GM19240 (cell line): ENCODE results near the gene PRPF18.

Experiments
- DNase-seq: peaks from one replicate; pipeline ENCODE4 v3.0.0; 2011; ENCODE audit warnings: low spot score; ENCODE audit not compliant: insufficient read length

The PRPF18 gene

DNA sequence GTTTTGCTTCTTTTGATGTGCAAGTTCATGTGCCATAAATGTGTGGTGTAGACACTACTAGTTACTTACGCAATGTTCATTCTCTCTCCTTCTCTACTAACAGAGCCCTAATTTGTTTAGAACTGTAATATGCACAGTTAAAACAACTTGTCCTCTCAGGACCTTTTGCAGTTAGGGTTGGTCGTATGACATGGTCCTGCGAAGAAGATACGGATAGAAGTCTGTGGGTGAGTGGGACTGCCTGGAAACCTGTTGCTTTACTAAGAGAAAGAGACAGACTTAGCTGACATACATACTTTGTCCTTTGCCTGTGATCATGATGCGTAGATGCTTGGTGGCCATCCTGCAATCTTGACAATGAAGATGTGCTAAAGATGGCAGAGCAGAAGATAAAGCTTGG lies 51.1 kb downstream of the PRPF18 start:
- DNase-seq = no peak

DNA sequence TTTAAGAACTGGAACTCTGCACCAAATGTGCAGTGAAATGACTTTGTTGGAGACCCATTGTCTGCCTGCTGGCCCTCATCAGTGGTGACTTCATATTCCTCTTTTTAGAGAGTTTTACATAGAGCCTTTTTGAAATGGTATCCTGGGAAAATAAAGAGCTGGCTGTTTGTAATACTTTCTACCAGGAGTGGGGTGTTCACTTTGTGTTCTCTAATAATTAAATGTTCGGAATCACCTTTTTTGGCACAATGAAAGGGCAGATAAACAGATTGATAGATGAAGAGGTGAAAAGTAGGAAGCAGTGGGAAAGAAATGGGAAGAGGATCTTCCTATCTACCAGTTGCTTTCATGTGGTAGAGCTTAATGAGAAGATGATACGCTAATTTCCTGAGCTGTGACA lies 55.5 kb downstream of the PRPF18 start:
- DNase-seq = no peak

DNA sequence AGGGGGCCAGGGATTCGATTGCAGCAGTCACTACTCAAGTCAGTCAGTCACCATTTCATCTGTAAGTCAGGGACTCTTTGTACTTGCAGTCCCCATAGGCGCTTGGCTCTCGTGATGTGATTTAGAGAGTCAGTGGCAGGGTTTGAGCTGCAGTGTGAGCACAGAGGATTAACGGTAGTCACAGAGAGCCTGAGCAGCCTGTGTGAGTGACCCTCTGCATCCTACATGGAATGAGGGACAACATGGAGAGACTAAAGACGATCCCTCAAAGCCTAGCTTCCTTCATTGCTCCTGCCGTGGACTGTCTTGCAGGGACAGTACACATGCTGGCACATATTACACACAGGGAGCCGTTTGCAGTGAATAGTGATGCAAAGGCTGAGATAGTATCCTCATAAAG lies 56.3 kb downstream of the PRPF18 start:
- DNase-seq = no peak

DNA sequence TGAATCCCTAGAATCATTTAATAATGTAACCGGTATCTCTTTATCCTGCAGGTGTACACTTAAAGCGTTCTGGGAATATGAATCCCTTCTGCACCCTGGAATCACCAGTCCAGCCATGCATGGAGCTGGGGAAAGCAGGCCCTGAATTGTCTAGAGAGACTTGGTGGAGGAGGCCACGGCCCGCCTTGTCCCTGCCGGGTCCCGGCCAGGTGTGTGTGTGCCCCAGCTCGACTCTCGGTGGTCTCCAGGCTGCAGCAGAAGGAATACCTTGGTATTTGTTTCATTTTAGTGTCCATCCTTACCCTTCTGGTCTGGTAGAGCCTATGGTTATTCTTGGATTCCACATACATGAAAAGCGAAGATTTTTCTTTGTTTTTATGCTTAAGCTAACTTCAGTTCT lies 58.1 kb downstream of the PRPF18 start:
- no peak for DNase-seq

DNA sequence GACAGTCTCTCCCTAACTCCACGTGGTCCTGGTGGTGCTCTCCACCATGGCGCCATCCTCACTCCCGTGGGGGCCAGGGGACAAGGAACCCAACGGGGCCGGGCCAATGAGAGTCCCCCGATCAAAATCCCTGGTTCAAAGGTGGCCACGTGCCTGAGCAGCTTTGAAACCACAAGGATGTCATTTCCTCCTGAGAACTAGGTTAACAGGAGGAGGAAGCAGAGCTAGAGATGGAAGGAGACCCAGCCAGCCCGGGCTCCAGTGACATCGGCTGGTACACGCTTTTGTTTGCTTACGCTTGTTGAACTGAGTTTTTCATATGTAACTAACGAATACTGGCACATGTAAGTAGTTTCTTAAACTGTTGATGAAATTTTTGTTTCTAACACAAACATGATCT lies 61.7 kb downstream of the PRPF18 start:
- no peak for DNase-seq

DNA sequence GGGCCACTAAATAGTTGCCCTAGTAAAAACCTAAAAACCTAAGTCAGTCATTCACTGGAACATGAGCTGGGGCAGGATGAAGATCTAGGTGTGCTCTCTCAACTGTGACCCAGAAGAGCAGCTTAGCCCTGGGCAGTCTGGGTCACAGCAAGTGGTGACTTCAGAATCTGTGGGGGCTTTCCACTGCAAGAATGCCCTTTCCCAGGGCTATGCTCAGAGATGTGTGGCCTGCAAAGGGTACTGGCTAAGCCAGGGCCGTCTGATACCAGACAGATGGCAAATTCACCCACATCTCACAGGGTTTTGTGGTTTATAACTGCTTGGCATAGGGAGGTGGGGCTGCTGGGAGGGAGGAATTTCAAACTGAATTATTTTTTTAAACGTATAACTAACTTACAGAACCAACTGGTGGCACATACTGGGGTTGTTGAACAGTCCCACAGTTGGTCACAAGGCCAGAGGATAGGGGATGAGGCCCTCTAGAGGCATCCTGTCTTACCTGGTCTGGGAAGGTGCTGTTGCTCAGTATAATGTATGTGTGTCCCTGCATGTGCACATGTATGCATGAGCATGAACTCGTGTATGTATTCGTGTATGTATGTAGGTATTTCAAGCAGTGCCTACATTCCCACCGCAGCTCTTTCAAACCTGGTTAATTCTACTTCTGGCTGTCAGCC lies 63.2 kb downstream of the PRPF18 start:
- DNase-seq = no peak

DNA sequence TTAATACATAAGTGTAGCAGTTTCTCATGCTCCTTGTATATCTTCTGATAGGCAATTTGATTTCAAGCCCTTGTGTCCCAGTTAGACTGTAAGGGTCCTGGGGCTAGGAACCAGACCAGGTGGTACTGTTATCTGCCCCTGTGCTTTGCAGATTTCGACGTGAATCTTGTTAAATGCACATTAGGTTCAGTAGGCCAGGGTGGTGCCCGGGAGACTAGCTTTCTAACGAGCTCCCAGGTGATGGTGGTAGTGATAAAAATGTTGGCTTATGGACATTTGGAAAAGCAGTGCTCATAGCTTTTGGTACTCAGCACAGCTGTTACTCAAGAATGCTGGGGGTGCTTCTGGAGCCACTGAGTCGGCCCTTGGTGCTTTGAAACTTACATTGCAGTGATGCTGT lies 64.2 kb downstream of the PRPF18 start:
- DNase-seq = no peak

DNA sequence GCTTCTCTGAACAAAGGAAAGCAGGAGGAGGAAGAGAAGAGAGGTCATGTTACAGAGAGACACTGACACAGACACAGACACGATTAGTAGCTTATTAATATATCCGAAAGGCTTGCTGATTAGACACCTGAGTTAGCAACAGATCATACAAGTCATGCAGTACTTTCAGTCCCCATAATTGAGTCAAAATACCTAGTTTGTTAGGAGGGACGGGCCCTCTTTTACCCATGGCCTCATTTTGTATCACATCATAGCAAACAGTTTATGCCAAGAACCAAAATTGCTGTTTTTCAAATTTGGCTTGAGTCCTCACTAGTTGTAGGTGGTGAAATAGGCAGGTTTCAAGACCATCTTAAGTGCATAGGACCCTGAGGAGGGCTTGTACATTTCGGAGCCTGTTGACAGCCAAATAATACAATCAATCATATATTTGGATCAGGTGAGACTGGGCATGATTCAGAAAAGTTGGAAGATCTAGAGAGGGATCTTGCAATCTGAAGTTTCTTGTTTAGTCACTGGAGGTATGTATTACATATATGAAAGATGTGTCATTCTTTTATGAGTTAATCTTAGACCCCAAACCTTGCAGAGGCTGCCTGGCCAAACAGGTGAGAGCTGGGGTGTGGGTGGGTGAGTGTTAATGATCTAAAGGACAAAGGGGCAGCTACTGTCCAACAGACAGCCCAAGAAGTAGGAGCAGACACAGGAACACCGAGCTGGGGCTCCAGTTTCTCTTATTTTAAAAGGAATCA lies 65.4 kb downstream of the PRPF18 start:
- no peak for DNase-seq

DNA sequence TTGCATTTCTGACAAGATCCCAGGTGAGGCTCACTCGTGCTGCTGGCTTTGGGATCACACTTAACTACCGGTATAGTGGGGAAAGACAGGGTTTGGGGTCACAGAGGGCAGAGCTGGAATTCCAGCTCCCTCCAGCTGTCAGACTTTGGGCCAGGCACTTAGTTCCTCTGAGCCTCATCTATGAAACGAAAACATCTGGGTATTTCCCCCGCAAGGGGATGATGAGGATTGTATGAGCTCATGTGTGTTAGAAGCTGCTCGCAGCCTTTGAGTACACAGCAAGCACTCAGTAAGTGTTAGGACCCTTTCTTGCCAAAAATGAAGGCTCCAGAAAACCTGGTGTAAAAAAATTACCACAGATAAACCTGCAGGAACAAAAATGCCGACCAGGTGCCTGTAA lies 66.1 kb downstream of the PRPF18 start:
- no peak for DNase-seq

DNA sequence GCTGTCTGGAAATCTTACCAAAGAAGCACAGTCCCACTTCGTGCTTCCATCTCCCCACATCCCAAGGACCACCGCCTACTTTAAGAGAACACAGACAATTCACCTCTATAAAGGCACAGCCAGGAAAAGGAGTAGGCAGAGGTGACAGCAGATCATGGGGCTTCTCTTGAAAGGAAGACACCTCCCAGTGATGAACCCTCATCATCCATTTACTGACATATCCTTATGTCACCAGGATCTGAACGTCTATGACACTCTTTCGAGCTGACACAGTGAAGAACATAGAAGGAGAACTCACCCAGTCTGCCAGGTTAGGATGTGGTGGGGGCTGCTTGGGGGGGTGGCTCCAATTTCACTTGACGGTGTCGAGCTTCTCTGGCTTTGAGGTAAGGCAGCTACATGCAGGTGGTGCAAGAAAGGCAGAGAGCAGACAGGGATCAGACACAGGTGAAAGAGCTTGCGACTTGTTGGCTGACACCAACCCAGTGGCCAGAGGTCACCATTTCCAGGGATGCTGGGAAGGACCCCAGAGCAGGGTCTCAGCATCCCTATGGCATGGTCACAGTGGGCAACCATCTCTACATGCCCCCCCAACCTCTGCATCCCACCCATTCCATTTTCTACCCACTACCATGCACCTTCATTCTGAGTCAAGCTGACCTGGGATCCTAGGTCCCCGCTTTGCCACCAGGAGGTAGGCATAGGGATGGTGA lies 67.5 kb downstream of the PRPF18 start:
- no peak for DNase-seq

DNA sequence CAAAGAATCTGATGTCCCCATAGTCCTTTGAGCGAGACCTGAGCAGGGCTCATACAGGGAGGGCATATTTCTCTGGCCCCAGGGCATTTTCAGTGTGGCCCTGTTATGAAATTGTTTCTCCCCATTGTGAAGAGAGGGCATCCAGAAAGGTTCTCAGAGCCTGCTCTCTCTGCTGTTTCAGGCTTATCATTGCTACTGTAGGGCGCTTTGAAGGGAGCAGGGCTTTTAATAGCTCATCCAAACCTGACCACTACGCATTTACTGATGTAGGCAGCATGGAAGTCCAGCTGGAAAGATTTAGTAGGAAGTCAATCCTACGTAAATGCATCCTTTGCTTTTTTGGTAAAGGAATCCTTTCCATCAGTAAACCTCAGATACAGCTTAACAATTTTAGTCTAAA lies 68.1 kb downstream of the PRPF18 start:
- no peak for DNase-seq

DNA sequence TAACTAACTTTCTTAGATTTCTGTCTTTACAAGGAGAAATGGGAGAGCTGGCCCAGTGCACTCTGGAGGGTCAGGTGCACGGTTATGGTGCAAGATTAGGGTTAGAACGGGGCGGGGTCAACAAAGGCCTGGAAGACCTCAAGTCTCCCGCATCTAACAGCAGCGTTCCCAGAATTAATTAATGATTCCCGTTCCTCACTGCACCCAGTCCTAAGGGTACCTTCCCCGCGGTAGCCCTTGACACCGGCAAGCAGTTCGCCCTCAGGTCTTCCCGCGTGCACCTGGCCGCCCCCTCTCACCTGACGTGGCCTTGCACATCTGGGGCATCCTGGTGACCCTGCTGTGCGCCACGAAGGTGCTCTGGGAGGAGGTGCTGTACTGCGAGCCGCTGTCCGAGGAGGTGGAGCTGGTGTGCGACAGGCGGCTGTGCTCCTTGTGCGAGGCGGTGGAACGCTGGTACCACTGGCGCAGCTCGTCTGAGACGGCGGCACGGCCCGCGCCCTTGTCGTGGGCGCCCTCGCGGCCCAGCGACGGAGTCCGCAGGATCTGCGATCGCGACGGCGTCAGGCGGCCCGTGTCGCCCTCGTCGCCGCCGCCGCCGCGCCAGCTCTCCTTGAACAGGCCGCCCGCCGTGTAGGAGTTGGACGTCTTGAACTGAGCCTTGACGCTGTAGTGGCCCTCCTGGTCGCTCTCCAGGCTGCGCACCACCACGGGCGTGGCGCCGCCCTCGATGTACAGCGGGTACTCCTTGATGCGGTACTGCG lies 69.8 kb downstream of the PRPF18 start:
- DNase-seq = no peak

DNA sequence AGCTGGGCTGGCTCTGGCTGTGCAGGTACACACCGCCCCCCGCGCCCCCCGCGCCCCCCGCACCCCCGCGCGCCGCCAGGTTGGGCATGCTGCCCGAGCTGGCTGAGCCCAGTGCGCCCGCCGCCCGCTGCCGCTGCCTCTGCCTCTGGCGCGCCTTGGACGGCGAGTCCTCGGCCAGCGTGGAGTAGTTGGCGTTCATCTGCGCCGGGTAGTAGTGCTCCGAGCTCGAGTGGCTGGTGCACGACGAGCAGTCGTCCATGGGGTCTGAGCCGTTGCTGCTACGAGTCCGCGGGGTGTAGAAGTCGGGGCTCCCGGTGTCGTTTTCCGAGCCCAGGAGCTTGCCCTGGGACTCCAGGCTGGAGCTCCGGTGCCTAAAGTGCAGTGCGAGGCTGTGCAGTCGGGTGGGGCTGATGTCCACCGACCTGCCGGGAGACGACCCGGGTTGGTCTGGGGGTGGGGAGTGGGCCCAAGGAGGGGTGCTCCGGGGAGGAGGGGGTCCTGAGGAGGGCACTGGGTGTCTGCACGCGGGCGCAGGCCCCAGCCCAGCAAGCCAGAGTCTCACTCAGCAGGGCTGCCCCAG lies 70.4 kb downstream of the PRPF18 start:
- no peak for DNase-seq

DNA sequence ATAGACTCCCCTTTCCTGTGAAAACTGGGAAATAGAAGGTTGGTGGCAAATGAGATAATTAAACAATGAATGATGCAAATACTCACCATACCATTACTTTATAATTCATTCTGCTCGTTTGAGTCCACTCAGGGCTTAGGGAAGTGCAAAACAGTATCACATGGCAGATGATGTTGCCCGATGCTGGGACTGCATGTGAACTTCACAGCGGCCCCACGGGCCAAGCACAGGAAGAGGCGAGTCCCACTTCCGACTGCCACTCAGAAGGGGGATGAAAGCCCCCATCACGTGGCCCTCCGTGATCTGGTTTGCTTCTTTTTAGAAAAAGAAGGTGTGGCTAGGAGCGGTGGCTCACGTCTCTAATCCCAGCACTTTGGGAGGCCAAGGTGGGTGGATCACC lies 71.5 kb downstream of the PRPF18 start:
- no peak for DNase-seq

DNA sequence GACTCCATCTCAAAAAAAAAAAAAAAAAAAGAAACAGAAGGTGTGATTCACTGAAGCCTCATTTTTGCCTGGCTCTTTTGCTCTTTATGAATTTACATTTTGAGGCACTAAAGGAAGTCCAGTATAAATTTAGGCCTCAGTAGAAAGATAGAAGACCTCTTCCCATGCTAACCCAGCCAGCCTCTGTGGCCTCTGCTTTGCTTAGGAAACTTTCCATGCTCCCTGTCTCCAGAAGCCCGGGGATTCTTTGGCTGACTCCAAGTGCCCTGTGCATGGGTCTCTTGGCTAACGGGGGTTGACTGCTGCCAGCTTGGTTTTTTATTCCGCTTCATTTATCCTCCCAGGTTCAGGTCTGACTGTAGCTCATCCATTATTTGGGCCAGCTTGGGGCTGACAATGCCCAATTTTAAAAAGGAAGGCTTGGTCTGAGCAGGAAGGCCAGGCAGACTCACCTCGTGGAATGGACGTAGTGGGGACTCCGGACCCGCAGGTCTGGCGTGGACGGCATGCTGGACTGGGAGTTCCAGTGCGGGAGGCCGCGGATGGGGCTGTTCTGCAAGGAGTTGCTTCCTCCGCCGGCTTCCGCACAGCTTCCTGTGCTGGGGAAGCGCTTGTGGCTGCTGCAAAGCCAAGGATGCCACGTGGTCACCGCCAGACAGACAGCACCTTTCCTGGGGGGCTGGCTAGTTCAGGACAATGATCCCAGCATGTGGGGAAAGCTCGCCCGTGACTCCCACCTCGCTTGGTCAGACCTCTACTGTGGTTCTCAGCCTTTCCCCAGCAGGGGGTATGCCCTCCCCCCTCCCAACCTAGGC lies 72.3 kb downstream of the PRPF18 start:
- DNase-seq = no peak

DNA sequence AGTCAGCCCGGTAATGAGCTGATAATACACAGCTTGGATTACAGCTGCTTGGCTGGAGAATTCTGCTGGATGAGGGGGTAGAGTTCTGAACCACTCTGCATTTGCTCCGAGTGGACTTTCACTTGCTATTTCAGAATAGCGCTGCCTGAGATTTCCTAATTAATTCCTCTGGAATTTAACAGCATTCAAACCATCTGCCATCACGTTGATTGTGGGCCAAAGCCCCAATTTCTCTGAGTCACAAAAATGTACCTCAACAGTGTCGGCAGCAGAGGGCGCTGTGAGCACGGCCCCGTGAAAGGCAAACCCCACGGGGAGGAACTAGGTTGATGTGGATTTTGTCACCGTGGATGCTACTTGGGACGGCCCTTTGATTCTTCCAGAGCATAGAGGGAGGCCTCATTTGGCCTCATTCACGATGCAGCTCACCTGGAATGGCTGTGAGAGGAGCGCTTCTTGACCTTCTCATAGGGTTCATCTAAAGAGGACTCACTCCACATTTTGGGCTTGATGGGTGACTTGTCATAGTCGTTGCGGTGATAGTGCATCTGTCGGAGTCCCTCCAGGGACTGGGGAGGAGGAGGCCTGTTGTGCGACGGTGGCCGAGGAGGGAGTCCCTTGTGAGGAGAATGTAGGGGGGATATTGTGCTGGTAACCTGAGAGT lies 73.3 kb downstream of the PRPF18 start:
- DNase-seq = peak; percentile 73

DNA sequence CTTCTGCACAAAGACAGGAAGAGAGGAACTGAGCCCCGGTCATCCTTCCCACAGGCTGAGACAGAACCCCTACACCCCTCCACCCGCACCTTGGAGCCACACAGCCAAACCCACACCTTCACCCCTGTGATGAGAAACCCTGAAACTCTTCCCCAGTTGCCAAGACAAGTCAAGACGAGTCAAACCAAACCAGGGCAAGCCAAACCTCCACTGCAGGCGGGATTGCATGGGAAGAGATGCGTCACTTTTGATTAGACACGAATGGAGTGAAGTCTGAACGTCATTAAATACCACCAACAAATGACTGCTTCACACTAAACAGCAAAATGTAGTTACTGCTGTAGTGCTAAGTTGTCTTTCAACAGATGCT lies 73.8 kb downstream of the PRPF18 start:
- no peak for DNase-seq

DNA sequence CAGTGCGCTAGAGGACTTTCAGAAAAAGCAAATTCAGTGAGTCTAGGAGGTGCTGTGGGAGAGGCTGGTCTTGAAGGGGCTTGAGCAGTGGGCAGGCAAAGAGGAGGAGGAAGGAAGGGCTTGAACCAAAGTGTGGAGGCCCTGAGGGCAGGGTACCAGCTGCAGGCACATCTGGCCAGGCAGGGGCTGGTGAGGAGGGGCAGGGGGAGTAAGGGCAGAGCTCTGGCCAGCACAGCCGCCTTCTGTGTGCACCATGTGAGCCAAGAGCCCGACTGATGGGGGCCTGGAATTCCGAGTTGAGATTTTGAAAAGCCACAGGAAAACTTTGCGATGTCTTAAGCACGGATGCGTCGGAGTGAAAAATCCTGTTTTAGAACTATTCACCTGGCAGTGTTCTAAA lies 74.5 kb downstream of the PRPF18 start:
- DNase-seq = no peak

DNA sequence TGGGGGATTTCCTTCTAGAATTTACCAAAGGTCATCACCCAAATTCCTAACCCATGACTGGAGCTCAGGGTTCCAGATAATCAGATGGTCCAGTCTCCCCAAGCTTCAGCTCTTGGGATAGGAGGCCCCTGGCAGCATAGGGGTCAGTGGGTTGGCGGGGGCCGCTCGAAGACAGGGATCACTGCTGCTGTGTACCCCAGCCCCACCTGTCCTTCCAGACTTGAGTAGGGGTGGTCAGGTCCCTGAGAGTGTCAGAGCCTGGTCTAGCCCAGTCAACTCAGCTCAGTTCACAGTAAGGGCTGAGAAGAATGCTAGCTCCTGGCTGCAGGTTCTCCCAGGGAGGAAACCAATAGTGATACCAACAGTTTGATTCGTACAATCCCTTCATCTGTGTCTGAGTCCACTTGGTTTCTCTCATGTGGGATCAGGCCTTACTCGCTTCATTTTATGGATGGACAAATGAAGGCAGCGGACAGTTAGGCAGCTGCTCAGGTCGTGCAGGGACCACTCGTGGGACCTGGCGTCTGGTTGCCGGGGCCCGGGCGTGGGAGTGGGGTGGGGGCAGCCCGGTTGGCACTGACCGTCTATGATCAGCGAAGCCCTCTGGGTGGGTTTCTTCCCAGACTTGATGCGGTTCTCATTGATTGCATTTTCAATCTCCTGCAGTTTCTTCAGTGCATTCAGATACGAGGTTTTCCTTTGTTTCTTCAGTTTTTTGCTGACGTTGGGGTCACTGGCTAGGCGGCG lies 78.9 kb downstream of the PRPF18 start:
- DNase-seq = no peak
